VCaP (cell line): ENCODE data around the gene PLEKHM2.

Experiments
- H3K27ac ChIP-seq: fragments of 450-650 bp; 2 replicates; pipeline ENCODE4 v1.5.1; 2017
- TF ChIP-seq, protein P1 (sequence below): fragments of 450-650 bp; conservative IDR thresholded peaks from 2 replicates; pipeline ENCODE4 v1.5.1; 2017; ENCODE audit warnings: mild to moderate bottlenecking, moderate library complexity

The PLEKHM2 gene

DNA sequence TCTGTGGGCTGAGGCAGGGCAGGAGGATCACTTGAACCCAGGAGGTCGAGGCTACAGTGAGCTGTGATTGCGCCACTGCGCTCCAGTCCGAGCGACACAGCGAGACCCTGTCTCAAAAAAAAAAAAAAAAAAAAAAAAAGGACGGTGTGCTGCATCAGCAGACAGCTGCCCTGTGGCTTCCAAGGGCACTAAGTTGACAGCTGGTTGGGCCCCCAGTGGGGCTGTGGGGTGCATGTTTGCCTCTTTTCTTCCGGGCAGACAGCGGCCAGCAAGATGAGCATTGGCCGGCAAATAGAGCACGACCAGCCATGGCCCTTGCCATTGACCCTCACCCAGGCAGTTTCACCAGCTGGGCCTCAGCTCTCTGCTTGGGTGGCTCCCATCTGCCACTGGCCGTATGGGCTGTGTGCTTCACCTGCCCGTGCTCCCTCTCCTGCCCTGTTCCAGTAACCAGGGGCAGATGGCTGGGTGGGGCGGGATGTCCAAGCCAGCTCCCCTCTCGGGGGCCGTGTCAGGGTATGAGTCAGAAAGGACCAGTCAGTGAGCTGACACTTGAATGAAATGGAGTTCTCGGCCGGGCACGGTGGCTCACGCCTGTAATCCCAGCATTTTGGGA is 39.6 kb downstream of the PLEKHM2 start:
- TF ChIP-seq, protein P1, sequence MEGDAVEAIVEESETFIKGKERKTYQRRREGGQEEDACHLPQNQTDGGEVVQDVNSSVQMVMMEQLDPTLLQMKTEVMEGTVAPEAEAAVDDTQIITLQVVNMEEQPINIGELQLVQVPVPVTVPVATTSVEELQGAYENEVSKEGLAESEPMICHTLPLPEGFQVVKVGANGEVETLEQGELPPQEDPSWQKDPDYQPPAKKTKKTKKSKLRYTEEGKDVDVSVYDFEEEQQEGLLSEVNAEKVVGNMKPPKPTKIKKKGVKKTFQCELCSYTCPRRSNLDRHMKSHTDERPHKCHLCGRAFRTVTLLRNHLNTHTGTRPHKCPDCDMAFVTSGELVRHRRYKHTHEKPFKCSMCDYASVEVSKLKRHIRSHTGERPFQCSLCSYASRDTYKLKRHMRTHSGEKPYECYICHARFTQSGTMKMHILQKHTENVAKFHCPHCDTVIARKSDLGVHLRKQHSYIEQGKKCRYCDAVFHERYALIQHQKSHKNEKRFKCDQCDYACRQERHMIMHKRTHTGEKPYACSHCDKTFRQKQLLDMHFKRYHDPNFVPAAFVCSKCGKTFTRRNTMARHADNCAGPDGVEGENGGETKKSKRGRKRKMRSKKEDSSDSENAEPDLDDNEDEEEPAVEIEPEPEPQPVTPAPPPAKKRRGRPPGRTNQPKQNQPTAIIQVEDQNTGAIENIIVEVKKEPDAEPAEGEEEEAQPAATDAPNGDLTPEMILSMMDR = no peak
- no peak overlapping the region for H3K27ac ChIP-seq

GRCh38 chr1:15724949-15725880 is 41.1 kb downstream of the PLEKHM2 start:
- H3K27ac ChIP-seq = no peak overlapping the region
- TF ChIP-seq, protein P1 = no peak

DNA sequence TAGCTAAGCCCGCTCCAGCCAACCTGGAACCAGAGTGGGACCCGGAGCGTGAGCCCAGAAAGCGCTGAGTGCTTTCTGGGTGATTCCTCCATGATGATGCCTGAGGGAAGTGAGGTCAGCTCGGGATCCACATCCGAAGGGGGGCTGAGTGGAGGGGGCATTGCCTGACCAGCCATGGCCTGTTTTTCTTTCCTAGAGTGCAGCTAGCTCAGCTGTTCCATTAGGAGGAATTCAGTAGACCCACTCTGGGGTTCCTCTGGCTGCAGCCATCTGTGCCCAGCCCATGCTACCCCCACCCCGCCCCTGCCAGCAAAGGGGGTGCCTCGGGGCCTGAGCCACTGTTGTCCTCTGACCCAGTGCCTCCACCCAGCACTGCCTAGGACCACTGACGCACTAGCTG is 42.4 kb downstream of the PLEKHM2 start:
- TF ChIP-seq, protein P1 = no peak
- H3K27ac ChIP-seq = no peak overlapping the region

- no peak overlapping the region for H3K27ac ChIP-seq
- TF ChIP-seq, protein P1 = no peak
Measured at GRCh38 chr1:15727021-15727420, 42.9 kb downstream of the PLEKHM2 start.

DNA sequence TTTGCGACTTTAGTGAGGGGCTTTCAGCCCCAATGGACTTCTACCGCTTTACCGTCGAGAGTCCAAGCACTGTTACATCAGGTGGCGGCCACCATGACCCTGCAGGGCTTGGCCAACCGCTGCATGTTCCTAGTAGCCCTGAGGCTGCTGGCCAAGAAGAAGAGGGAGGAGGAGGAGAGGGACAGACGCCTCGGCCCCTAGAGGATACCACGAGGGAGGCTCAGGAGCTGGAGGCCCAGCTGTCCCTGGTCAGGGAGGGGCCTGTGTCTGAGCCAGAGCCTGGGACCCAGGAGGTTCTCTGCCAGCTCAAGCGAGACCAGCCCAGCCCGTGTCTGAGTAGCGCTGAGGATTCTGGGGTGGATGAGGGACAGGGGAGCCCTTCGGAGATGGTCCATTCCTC is 43.3 kb downstream of the PLEKHM2 start:
- TF ChIP-seq, protein P1 = no peak
- no peak overlapping the region for H3K27ac ChIP-seq

- no peak overlapping the region for H3K27ac ChIP-seq
- TF ChIP-seq, protein P1 = no peak
Measured at GRCh38 chr1:15727866-15728534, 43.9 kb downstream of the PLEKHM2 start.
